DMS79 treated with DMSO at 0.1 percent for 48 hours (cell line): ENCODE data around the gene IL23A.

Experiments
- DNase-seq: peaks from one replicate; lab custom pipeline; 2025; lab: John Stamatoyannopoulos, UW

Gene IL23A

GRCh38 chr12:56361487-56362129 lies 22.9 kb downstream of the IL23A start:
- DNase-seq: no peak

- no peak for DNase-seq
These were observed 23.7 kb downstream of the IL23A start, which contains the start of gene APOF for GRCh38 chr12:56362130-56363059. Gene APOF, minus strand, starts transcription at chr12:56362857. Its CDS starts 112 bp downstream, at chr12:56362745.

DNA sequence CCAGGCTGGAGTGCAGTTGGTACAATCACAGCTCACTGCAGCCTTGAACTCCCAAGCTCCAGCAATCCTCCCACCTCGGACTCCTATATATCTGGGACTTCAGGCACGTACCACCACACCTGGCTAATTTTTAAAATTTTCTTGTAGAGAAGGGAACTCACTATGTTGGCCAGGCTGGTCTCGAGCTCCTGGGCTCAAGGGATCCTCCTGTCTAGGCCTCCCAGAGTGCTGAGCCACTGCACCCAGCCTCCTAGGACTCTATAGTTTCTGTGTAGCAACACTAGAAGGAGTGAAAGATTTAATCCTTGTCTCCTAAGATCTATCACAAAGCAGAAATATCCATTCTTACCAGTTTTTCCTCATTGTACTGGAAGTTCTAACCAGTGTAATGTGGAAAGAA lies 28.3 kb downstream of the IL23A start:
- DNase-seq: no peak

DNA sequence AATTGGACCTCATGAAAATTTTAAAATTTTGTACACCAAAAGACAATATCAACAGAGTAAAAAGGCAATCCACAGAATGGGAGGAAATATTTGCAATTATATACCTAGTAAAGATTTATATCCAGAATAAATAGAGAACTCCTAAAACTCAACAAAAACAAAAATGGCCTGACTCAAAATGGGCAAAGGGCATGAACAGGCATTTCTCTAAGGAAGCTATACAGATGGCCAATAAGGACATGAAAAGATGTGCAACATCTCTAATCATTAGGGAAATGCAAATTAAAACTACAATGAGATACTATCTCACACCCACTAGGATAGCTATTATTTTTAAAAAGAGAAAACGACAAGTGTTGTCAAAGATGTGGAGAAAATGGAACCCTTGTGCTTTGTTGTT lies 34.8 kb downstream of the IL23A start:
- DNase-seq: no peak

GRCh38 chr12:56374726-56375597 lies 36.3 kb downstream of the IL23A start:
- DNase-seq: no peak

GRCh38 chr12:56375598-56376434 lies 37.1 kb downstream of the IL23A start:
- no peak for DNase-seq

DNA sequence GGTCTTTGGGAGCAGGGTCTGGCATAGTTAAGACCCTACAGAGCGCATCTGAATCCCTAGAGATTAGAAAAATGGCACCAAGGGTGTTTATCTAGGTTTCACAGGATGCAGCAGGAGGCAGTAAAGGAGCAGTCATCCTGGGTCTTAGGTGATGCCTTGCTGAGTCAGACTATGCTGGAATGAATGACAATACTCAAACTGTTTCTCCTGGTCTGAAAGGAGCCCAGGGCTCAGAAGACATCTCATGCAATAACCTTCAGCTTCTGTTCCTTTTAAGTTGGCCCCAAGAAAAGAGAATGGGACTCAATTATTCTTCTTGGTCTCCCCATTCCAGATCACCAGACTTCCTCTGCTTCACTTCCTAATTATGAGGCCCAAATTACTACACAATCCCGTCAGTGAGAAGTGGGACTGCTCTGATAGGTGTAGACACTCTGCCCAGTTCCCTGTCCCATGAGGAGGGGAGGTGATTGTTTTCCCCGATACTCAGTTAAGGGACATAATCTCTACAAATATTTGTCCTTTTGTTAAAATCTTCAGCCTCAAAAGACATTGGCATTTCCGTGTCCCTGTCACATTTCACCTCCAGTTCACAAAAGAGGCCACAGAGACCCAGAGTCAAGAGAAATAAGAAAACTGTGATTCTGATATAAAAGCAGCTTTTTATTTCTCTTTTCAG lies 38.8 kb downstream of the IL23A start:
- no peak for DNase-seq

- DNase-seq: no peak
These were observed 39.3 kb downstream of the IL23A start for GRCh38 chr12:56377989-56378316.

DNA sequence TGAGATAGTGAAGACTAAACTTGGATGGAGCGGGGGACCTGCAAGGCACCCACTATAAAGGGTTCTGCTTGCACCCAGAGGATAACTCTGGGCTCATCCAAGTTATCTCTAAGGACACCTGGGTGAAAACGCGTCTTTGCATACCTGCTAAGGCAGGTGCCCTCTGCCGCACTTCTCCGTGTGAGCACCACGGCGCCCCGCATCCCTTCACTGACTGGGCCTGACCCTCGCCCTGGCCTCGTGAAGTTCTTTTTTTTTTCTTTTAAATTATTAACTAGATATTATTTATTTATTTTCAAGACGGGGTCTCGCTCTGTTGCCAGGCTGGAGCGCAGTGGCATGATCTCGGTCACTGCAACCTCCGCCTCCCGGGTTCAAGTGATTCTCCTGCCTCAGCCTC lies 43.9 kb downstream of the IL23A start:
- DNase-seq: no peak

- DNase-seq: no peak
These were observed 47.2 kb downstream of the IL23A start for GRCh38 chr12:56385873-56386272.

DNA sequence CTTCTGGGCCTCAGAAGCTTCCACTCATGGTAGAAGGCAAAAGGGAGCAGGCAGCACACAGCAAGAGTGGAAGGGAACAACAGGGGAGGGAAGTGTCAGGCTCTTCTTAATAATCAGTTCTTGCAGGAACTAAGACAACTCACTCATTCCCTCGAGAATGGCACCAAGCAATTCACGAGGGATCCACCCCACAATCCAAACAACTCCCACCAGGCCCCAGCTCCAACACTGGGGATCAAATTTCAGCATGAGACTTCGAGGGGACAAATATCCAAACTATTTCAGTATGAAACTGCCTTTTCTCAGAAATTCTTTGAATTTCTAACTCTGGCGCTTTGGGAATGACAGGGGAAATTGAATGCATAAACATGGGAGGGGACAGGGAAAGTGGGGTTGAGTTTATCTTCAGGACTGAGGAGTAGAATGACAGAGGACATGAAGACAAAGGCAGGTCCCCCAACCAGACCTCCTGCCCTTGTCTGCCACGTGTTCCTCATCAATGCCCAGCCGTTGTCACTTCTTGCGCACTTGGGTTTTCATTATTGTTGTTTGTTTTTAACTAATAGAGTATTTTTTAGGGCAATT lies 48.6 kb downstream of the IL23A start:
- DNase-seq: no peak

GRCh38 chr12:56389412-56389811 lies 50.7 kb downstream of the IL23A start:
- DNase-seq: no peak
